Heart right ventricle (tissue), 16 donors: ENCODE data around the gene CHRD. TPM values are rescaled to one million over a fixed set of nuclear protein-coding genes. Genes with fewer than 3 reads are reported as not detected.

Experiments
- ATAC-seq, 8 donors: fragments of 200-7000 bp; cut with Tn5 transposase; one replicate each; pipeline ENCODE4 v1.9.1; 2020; ENCODE audit warnings: mild to moderate bottlenecking in 8 of 8, moderate library complexity in 8 of 8, moderate number of reproducible peaks in 1 of 8
- DNase-seq, 2 donors: peaks; one replicate each; pipeline ENCODE4 v3.0.0-alpha.2; 2020
- H3K27ac ChIP-seq, 10 donors: fragments of 200-600 bp; sonication (generic) in 2 of 10; one replicate each; pipeline versions ENCODE4 v1.5.0 to v1.8.0; 2020 to 2022; ENCODE audit warnings: mild to moderate bottlenecking in 3 of 10
- H3K27me3 ChIP-seq, 7 donors: fragments of 200-600 bp; one replicate each; pipeline ENCODE4 v1.8.0; 2021 to 2022; ENCODE audit warnings: mild to moderate bottlenecking in 2 of 7
- H3K36me3 ChIP-seq, 9 donors: fragments of 200-600 bp; sonication (generic) in 1 of 9; one replicate each; pipeline versions ENCODE4 v1.5.0 to v1.8.0; 2020 to 2022; ENCODE audit warnings: mild to moderate bottlenecking in 2 of 9
- H3K4me1 ChIP-seq, 9 donors: fragments of 200-600 bp; sonication (generic) in 1 of 9; one replicate each; pipeline versions ENCODE4 v1.5.0 to v1.8.0; 2020 to 2022; ENCODE audit warnings: mild to moderate bottlenecking in 4 of 9
- H3K4me3 ChIP-seq, 10 donors: fragments of 200-600 bp; sonication (generic) in 2 of 10; one replicate each; pipeline versions ENCODE4 v1.5.0 to v1.8.0; 2020 to 2022; ENCODE audit warnings: mild to moderate bottlenecking in 7 of 10, moderate library complexity in 2 of 10
- H3K9me3 ChIP-seq, 11 donors: fragments of 200-600 bp in 10 of 11; sonication (generic) in 2 of 11; one replicate each; pipeline versions ENCODE4 v1.5.0 to v1.8.0; 2013 to 2022; ENCODE audit warnings: mild to moderate bottlenecking in 2 of 11, control low read depth in 1 of 11, moderate library complexity in 1 of 11
- CTCF ChIP-seq, 9 donors: fragments of 200-600 bp; sonication (generic) in 2 of 9; IDR thresholded peaks; one replicate each; pipeline versions ENCODE4 v1.5.0 to v1.8.0; 2021 to 2022; ENCODE audit warnings: antibody characterized with exemption in 9 of 9, mild to moderate bottlenecking in 5 of 9, moderate library complexity in 1 of 9
- WGBS, 2 donors: extraction: QIAGEN DNeasy Blood & Tissue Kit; methylation state at CpG; one replicate each; pipeline ENCODE4 v1.1.7; 2013; ENCODE audit warnings: inconsistent platforms in 1 of 2; 5-methylcytosine and 5-hydroxymethylcytosine counted together
- intact Hi-C, 10 donors: fragments of 100-400 bp; cut with DNase I; formaldehyde crosslinking; loops; one replicate each; pipeline versions ENCODE4 v1.11.1 to v1.14.2; 2022
- polyA plus RNA-seq, 2 donors: library from polyadenylated mRNA; stranded (reverse); fragments of 200-250 nt; gene quantifications; one replicate each; pipeline ENCODE4 v1.2.3, GENCODE V29; 2013
- total RNA-seq, 10 donors: library from RNA; stranded (reverse); fragmentation: NEBNext Ultra II Directional in 3 of 10; extraction: Animal tissue kit (Norgen Biotek cat#: 25700) in 3 of 10; gene quantifications; one replicate each; pipeline versions ENCODE4 v1.2.1 to v1.2.4, GENCODE V29; 2021 to 2023
- donor health status: Arrhythmogenic right ventricular cardiomyopathy.
- donor health status: ischemic (EF 13 %, LVEDD 7.1; RV severe dilation, severe dysfunction).
- donor health status: healthy with polysubstance abuse.
- donor health status: DM: no; HTN: yes; CAD: no.
- donor health status: DM: no; HTN: no; CAD: no.
- donor health status: ischemic (EF 25% LVEDD 6.9; RV normal size, moderate dysfunction).
- donor health status: ischemic (EF 25% LVEDD 5.7; RV mildly dilated, moderate dysfunction).
- donor health status: healthy.
- donor health status: DM: yes; HTN: yes; CAD: no.
- donor health status: Ischemic cardiomyopathy.
- donor health status: ischemic (EF 35%, LVEDD 5.7; RV mildly dilated, moderate dysfunction).
- donor health status: nonischemic (EF 11% LVEDD 7.7; RV severe dilation, severe dysfunction).
- donor health status: DM: yes; HTN: yes; CAD: no.
- donor health status: PGD.
- donor health status: ischemic (EF 29% LVEDD 5.4; RV normal size, mild dysfunction).
- donor health status: nonischemic (EF 23%, LVEDD 6.1; RV moderate dilation, normal function).

CHRD gene
- total and polyA plus RNA-seq, 12 donors = 1.4 to 17.3 (median 3.9) TPM

GRCh38 chr3:184368586-184369183, 11.2 kb upstream of the CHRD start:
- Histone ChIP-seq H3K9me3 (no peaks in the 10 kb centered on the region), H3K36me3 (peaks cover 0 to 64% (median 15%) of the 10 kb centered on the region in 9 donors), H3K27ac (peak overlapping the region in 6 of 10 donors; percentile 8 to 60 (median 20)), H3K4me3 (no peak overlapping the region), H3K4me1 (peaks cover 6 to 47% (median 34%) of the 10 kb centered on the region in 9 donors), H3K27me3 (no peaks in the 10 kb centered on the region)
- WGBS, 2 donors = 45 to 47% methylated on average over 3 of the region's 3 CpGs
- TF ChIP-seq CTCF (IDR thresholded peaks at IDR 0.05) = no peak
- peak in 6 of 8 donors; percentile 13 to 46 (median 35) for ATAC-seq
- intact Hi-C loops = loop anchor here in 3 of 10 donors (10.0 kb wide), 4 partner anchors 146 to 1566 kb away; partner anchors contain the start of genes MAGEF1 (in 1 of the 3) and TRA2B (in 1 of the 3)
- no peak for DNase-seq

GRCh38 chr3:184371570-184372018, 8.3 kb upstream of the CHRD start:
- WGBS, 2 donors = 50 to 53% methylated on average over 5 of the region's 5 CpGs
- no peaks in the 10 kb centered on the region for H3K9me3 ChIP-seq
- DNase-seq (peak; percentile 73 to 74), ATAC-seq (peak; percentile 86 to 91 (median 87))
- H3K4me3 ChIP-seq = no peak overlapping the region
- peak; percentile 78 to 97 (median 94) for TF ChIP-seq CTCF (IDR thresholded peaks at IDR 0.05)
- peaks cover 0 to 41% (median 13%) of the 10 kb centered on the region in 9 donors for H3K36me3 ChIP-seq
- H3K27ac ChIP-seq = no peak overlapping the region
- intact Hi-C loops = loop anchor here in 9 of 10 donors (1.0 to 10.0 kb wide), 11 partner anchors 96 to 413 kb away; no protein-coding TSS in a partner anchor
- peaks cover 6 to 33% (median 24%) of the 10 kb centered on the region in 9 donors for H3K4me1 ChIP-seq
- H3K27me3 ChIP-seq = peaks cover 0 to 21% (median 12%) of the 10 kb centered on the region in 7 donors

- Histone ChIP-seq H3K9me3 (no peaks in the 10 kb centered on the region), H3K27ac (no peak overlapping the region), H3K4me1 (peaks cover 6 to 33% (median 24%) of the 10 kb centered on the region in 9 donors), H3K4me3 (no peak overlapping the region), H3K36me3 (peaks cover 0 to 33% (median 8%) of the 10 kb centered on the region in 9 donors), H3K27me3 (peaks cover 0 to 29% (median 16%) of the 10 kb centered on the region in 7 donors)
- TF ChIP-seq CTCF (IDR thresholded peaks at IDR 0.05) = no peak
- intact Hi-C loops = loop anchor here in 9 of 10 donors (2.0 to 10.0 kb wide), 8 partner anchors 95 to 412 kb away; no protein-coding TSS in a partner anchor
- no peak for DNase-seq
- WGBS, 2 donors = 69 to 71% methylated on average over 8 of the region's 8 CpGs
- no peak for ATAC-seq
These were observed 7.5 kb upstream of the CHRD start for GRCh38 chr3:184372296-184372821.

- Histone ChIP-seq H3K4me1 (peaks cover 8 to 39% (median 25%) of the 10 kb centered on the region in 9 donors), H3K27ac (no peak overlapping the region), H3K9me3 (no peaks in the 10 kb centered on the region), H3K27me3 (peaks cover 0 to 34% (median 20%) of the 10 kb centered on the region in 7 donors), H3K4me3 (no peak overlapping the region), H3K36me3 (peaks cover 0 to 28% (median 5%) of the 10 kb centered on the region in 9 donors)
- 66 to 71% methylated on average over 5 of the region's 5 CpGs for WGBS, 2 donors
- intact Hi-C loops = loop anchor here in 9 of 10 donors (2.0 to 10.0 kb wide), 8 partner anchors 94 to 412 kb away; no protein-coding TSS in a partner anchor
- TF ChIP-seq CTCF (IDR thresholded peaks at IDR 0.05) = no peak
- ATAC-seq = no peak
- no peak for DNase-seq
These were observed 6.9 kb upstream of the CHRD start for GRCh38 chr3:184372911-184373310.
